Measurements from ENCODE around the gene KCNK18.

KCNK18 gene

DNA sequence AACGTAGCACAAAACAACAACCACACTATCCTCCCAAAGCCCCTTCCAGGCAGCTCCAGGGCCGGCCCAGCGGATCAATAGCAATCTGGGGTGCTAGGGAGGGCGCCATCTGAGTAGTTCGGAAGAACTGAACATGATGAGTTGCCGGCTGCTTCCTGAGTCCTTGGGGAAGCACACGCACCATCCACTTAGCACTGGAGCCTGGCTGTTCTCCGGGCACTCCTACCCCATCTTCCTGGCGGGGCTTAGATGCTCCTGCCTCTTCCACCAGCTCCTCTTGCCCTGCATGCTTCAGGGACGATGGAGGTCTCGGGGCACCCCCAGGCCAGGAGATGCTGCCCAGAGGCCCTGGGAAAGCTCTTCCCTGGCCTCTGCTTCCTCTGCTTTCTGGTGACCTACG is at the start of gene KCNK18:
KCNK18 (plus strand) TSS at position 301 of the 400 bp plus-strand sequence; CDS start at position 301, 0 bp downstream.
- no peak for DNase-seq (ENCODE audit: low spot score)

GRCh38 chr10:117148284-117148683 is 49.0 kb upstream of the KCNK18 start:
- DNase-seq (ENCODE audit: low spot score) = no peak

DNA sequence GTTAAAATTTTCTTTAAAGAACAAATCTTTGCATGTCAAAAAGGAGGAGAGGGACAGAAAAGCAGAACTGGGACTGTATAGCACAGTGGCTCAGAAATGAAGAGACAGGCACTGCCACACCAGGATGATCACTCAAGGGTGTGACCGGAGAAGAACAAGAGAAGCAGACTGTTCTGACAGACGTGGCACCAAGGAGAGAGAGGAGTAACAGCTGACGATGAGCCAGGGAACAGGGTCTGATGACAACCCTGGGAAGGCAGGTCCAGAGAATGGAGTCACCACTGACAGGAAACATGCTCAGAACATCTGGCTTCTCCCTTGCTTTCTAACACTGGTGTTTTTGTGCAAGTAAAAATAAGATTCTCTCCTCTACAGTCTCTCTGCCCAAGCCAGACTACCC is 44.6 kb upstream of the KCNK18 start:
- DNase-seq (ENCODE audit: low spot score) = no peak

GRCh38 chr10:117158297-117158696 is 39.0 kb upstream of the KCNK18 start:
- no peak for DNase-seq (ENCODE audit: low spot score)

DNA sequence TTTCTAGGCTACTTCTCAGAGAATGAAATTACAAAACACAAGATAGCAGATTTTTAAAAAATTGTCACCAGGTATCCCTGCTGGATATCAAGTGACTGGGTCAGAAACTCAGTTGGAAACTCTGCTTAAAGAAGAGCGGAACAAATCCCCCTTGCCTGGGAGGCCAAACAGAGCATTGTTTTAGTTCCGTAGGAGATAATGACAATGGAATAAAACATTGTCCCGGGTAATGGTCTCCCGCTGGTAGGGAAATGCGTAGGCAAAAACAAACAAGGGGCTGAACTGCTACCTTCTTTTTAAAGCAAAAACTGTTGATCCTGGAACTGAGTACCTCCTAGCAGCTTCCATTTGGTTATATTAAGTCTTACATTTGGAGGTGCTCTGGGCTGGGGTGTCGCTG is 37.9 kb upstream of the KCNK18 start:
- no peak for DNase-seq (ENCODE audit: low spot score)

DNA sequence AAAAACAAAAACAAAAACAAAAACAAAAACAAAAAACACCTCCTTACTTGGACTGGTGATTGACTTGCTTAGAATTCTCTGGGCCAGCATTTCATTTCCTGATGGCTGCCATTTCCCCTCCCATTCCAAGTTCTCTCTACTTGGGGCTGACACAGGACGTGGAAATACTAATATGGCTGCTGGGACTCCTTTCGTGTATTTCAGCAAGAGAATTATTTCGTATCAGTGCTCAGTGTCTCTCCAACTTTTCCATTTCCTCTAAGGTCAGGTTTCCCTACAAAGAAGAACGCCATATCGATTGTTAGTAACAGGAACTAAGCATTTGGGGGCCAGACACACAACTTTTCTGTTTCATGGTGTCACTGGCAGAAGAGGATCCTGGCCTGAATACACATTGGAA is 36.7 kb upstream of the KCNK18 start:
- no peak for DNase-seq (ENCODE audit: low spot score)

GRCh38 chr10:117161386-117162033 is 35.8 kb upstream of the KCNK18 start:
- DNase-seq (ENCODE audit: low spot score) = no peak

GRCh38 chr10:117162093-117163060 is 34.9 kb upstream of the KCNK18 start:
- no peak for DNase-seq (ENCODE audit: low spot score)

DNA sequence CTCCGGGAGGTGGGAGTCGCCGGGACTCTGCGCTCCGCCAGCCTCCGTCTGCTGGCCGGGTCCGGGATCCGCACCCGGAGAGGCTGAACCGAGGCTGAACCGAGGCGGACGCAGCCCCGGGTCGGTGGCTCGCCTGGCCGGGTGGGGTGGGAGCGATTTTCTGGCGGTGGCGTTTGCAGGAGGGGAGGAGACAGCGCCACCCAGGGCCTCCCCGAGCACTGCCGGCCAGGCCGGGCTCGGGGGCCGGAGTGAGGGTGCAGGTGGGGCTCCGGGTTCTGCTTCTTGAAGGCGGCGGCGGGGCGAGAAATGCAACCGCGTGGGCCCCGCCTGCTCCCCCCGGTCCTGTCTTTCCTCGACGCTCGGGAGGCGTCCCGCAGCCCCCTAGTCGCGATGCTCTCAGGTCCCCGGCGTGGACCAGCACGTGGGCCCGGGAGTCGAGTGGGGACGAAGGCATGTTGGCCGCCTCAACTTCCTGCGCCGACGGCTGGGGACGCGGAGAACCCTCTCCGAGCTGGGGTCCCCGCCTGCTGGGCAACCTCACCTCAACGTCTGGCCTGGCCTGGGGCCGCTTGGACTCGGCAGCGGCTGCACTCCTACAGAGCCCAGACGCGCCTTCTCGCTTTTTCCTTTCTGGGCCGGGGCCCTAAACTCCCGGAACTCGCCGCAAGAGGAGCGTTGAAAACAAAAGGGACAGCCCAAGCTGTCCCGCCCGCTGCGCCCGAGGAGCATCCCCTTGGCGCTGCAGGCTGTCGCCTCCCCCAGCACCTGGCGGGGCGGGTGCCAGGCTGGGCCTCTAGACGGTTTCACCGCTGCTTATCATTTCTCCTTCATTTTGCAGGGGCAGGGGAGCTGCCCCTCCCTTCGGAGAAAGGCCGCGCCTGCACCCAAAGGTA is 34.0 kb upstream of the KCNK18 start:
- DNase-seq (ENCODE audit: low spot score) = no peak

- no peak for DNase-seq (ENCODE audit: low spot score)
These were observed 33.2 kb upstream of the KCNK18 start for GRCh38 chr10:117163954-117164548.

DNA sequence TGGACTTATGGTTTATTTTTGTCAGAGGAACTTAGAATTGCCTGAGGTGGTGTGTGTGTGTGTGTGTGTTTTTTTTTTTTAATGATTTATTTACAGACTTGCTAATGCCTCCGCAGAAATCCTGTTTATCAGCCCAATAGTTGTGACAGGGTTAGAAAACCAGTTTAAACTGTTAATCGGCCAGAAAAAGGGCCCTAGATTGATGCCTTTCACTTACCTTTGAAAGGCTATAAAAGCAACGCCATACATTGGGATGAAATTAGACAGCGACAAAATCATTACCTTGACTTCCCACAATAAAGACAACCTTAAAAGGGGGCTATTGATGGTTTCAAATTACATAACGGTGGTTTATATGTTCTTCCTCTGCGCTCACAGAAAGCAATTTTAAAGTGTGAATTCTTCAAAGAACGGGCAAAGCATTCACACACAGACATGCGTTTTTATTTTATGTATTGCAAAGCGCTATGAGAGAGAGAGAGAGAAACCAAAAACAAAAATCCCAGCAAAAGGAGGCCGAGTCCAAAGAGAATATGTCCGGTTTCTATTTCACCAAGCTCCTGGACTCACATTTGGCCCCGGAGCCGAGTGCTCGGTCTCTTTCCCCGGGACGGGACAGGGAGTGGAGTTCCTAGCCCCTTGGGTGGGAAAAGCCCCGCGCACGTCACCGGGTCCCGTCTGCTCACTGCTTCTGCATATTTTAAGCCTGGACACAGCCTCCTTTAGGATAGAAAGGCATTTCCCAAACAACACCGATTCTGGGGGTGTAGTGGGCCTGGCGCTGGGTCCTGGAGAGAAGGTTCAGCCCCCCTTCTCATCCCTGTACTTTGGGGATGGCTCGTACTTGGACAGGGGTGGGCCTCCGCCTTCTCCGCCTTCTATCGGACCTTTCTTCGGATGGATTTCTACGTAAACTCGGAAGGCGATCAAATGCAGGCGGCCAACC is 32.4 kb upstream of the KCNK18 start:
- no peak for DNase-seq (ENCODE audit: low spot score)

GRCh38 chr10:117165538-117166417 is 31.5 kb upstream of the KCNK18 start:
- DNase-seq (ENCODE audit: low spot score) = peak; percentile 62

DNA sequence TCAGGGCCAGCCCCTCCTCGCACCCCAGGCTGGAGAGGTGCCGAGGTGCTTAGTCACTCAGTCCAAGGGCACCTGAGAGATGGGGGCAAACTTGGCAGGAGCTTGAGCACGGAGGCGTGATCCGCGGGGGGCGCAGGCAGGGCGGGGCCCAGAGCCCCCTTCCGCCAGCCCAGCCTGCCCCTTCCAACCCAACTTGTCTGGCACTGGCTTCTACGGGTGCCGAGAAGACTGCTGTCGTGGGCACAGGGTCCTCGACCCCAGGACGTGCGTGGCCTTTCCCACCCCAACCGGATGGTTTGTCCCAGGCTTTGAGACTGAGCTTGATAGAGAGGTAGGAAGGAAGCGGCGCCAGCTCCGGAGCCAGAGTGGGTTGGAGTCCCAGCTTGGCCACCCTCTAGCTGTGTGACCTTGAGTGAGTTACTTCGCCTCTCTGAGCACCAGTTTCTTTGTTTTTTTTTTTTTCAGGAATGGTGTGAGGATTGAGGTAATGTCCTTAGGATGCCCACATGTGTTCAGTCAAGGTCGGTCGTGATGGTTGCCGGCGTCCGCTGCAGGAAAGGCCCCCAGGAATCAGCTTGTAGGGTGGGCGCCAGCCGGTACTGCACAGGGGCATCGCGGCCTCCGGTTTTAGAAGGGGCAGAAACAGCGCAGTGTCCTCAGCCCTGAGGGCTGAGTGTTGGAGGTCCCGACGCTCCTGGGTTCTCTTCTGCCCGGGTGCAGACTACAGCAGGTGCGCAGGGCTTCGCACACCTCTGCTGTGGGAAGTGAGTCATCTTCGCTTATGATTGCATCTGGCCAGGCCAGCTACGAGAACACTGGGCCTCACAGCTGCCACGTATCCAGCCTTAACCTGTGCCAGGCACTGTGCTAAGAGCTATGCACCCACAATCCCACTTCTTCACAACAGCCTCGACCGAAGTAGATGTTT is 30.6 kb upstream of the KCNK18 start:
- no peak for DNase-seq (ENCODE audit: low spot score)

DNA sequence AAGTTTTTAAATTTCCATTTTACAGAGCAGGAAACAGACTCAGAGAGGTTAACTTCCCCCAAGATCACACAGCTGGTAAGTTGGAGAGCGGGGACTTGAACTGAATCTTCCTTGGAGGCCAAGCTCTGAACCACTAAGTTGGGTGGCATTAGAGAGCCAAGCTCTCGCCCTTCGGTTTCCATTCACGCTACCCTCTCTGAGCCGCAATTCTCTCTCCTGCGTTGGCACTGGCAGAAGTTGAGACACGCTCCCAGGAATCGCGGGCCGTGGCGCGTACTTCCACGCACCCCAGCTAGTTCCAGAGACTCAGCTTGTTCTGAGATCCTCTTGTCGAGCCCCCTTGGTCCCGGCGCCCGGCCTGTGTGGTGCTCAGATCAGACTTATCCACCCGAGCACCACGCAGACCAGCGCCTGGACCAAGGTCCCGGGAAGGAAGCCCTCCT is 29.9 kb upstream of the KCNK18 start:
- DNase-seq (ENCODE audit: low spot score) = no peak

DNA sequence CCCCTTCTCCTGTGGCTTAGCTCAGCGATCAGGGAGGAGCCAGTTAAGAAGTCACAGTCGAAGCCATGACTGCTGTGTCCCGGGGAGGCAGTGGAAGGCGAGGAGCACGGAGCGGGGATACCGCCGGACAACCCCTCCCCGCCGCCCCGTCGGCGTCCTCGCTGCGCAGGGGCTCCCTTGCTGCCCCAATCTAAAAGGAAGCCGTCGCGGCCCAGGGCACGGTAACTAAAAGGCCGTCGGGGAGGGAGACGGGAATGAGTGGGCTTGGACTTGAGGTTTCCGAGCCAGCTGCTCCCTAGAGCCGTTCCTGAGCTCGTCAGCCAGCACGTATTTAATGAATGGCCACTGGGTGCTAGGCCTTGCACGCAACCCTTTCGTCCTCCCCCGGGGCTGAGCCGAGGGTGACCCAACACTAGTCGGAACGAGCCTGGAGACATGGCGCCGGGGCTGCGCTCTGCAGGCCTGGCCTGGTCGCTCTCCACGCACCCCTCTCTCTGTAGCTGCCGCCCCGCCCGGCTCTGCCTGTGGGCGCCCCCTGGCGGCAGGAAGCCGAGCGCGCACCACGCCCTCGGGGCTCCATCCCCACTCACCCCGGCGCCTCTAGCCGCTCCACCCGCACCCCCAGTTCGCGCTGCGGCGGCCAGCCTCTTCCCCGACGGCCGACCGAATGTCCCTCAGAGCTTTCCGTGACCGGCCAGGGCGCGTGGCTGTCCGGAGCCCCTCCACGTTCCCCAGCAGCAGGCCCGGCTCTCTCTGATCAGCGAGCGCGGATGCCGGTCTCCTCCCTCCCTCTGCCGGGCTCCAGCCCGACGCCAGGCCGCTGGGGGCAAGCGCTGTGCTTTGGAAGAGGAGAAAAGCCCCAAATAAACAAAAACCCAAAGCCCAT is 29.3 kb upstream of the KCNK18 start:
- peak; percentile 62 for DNase-seq (ENCODE audit: low spot score)

DNA sequence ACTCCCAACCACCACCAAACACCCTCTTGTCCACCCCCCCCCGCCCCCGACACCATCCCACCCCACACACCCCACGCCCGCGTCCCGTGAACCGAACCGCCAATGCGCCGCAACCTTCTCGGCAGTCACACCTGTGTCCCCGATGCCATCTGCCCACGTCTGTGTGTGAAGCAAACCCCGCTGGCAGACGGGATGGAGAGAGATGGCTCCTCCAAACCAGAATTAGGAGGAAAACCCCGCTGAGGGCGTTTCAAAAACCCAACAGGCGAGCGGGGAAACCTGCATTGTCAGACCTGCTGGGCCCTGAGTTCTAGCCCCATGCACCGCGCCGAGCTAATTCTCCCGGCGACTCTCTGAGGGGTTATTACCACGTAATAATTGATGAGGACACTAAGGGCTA is 28.6 kb upstream of the KCNK18 start:
- DNase-seq (ENCODE audit: low spot score) = no peak

- DNase-seq (ENCODE audit: low spot score) = no peak
These were observed 27.8 kb upstream of the KCNK18 start for GRCh38 chr10:117169480-117169879.

All from putamen (tissue), 1 donor.